Measurements from ENCODE around the gene KIAA0319L. TPM values are rescaled to one million over a fixed set of nuclear protein-coding genes. Genes with fewer than 3 reads are reported as not detected.
A peak's percentile ranks its signal among the peaks of the same experiment; 100 is the strongest.

The KIAA0319L gene
- total and polyA plus RNA-seq, 11 donors = 21.0 to 108 (median 76.6) TPM

DNA sequence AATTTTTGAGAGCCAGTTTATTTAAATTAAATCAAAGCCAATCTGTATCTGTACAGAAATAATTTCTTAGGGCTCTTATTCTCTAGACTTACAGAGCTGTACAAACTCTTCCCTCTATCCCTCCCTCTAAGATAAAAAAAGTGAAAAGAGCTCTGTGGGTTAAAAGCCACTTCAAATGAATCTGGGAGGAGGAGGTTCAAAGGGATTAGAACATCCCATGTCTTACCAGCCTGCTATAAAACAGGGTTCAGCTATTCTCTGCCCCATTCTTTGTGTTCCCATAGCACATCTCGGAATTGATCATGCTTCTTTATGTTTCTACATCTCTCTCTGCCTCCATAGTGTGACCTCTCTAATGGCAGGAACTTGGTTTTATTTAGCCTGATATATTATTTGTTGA is 19.4 kb downstream of the KIAA0319L start:
- DNase-seq (no peak), ATAC-seq (no peak)
- no peaks in the 10 kb centered on the region for H3K27me3 ChIP-seq
- peak overlapping the region; percentile 30 to 86 (median 70) for H3K27ac ChIP-seq
- 62 to 74% (median 69%) methylated on average over 1 of the region's 1 CpG for WGBS, 4 donors
- TF ChIP-seq POLR2A (IDR thresholded peaks at IDR 0.05) = no peak
- TF ChIP-seq CTCF (IDR thresholded peaks at IDR 0.05) = no peak
- H3K4me1 ChIP-seq = peaks cover 14 to 97% (median 70%) of the 10 kb centered on the region in 12 donors
- H3K36me3 ChIP-seq = peaks cover 0 to 7% (median 0%) of the 10 kb centered on the region in 9 donors
- intact Hi-C loops (cut with DNase I) = no loop called here
- peak overlapping the region in 9 of 12 donors; percentile 21 to 43 (median 37) for H3K4me3 ChIP-seq
- no peaks in the 10 kb centered on the region for H3K9me3 ChIP-seq

- ATAC-seq = no peak
- Histone ChIP-seq H3K27me3 (no peaks in the 10 kb centered on the region), H3K4me3 (peak overlapping the region in 9 of 12 donors; percentile 13 to 43 (median 37)), H3K4me1 (peaks cover 14 to 95% (median 65%) of the 10 kb centered on the region in 12 donors), H3K27ac (peak overlapping the region in 11 of 12 donors; percentile 30 to 86 (median 70)), H3K36me3 (peaks cover 0 to 7% (median 0%) of the 10 kb centered on the region in 9 donors), H3K9me3 (no peaks in the 10 kb centered on the region)
- TF ChIP-seq CTCF (IDR thresholded peaks at IDR 0.05) (no peak), POLR2A (IDR thresholded peaks at IDR 0.05) (no peak)
- WGBS, 4 donors = 55 to 65% (median 62%) methylated on average over 2 of the region's 2 CpGs
- intact Hi-C loops (cut with DNase I) = no loop called here
- no peak for DNase-seq
These were observed 20.5 kb downstream of the KIAA0319L start for GRCh38 chr1:35536556-35537162.

- H3K27me3 ChIP-seq = no peaks in the 10 kb centered on the region
- TF ChIP-seq CTCF (IDR thresholded peaks at IDR 0.05) (no peak), POLR2A (IDR thresholded peaks at IDR 0.05) (no peak)
- DNase-seq (no peak), ATAC-seq (no peak)
- H3K27ac ChIP-seq = peak overlapping the region in 1 of 12 donors; percentile 86
- intact Hi-C loops (cut with DNase I) = no loop called here
- H3K4me1 ChIP-seq = peaks cover 14 to 85% (median 55%) of the 10 kb centered on the region in 12 donors
- H3K4me3 ChIP-seq = no peak overlapping the region
- peaks cover 0 to 1% (median 0%) of the 10 kb centered on the region in 12 donors for H3K9me3 ChIP-seq
- peaks cover 0 to 16% (median 5%) of the 10 kb centered on the region in 9 donors for H3K36me3 ChIP-seq
These were observed 22.0 kb downstream of the KIAA0319L start for GRCh38 chr1:35535243-35535642.

DNA sequence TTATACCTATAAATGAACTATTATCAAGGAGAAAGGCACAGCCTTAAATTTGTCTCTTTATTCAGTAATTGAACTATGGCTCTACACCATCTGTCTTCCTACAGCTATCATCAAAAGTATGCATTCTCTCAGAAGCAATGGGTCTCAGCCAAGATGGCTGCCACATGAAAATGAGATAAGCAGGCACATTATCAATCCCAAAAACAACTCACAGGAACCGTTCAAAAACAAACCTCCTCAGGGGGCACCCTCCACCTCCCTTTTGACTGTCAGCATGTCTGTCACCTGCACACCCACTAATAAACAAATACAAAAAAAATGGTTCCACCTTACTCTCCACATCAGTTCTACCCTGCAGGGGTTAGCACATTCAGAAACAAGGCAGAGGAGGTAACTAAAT is 23.6 kb downstream of the KIAA0319L start:
- Histone ChIP-seq H3K27ac (peak overlapping the region in 9 of 12 donors; percentile 2 to 52 (median 39)), H3K4me3 (no peak overlapping the region), H3K9me3 (peaks cover 0 to 8% (median 0%) of the 10 kb centered on the region in 12 donors), H3K36me3 (peaks cover 0 to 26% (median 5%) of the 10 kb centered on the region in 9 donors), H3K4me1 (peaks cover 3 to 68% (median 39%) of the 10 kb centered on the region in 12 donors), H3K27me3 (no peaks in the 10 kb centered on the region)
- WGBS, 4 donors = 0 to 28% (median 8%) methylated on average over 1 of the region's 1 CpG
- no peak for DNase-seq
- TF ChIP-seq POLR2A (IDR thresholded peaks at IDR 0.05) = no peak
- no peak for TF ChIP-seq CTCF (IDR thresholded peaks at IDR 0.05)
- ATAC-seq = no peak
- intact Hi-C loops (cut with DNase I) = no loop called here
